ENCODE results near the gene SFXN3.
"Not testable (repeated sequence)": the region's sequence is repeated elsewhere in the genome, so short reads cannot be mapped to it uniquely, and the experiment has no call there.

Gene SFXN3

DNA sequence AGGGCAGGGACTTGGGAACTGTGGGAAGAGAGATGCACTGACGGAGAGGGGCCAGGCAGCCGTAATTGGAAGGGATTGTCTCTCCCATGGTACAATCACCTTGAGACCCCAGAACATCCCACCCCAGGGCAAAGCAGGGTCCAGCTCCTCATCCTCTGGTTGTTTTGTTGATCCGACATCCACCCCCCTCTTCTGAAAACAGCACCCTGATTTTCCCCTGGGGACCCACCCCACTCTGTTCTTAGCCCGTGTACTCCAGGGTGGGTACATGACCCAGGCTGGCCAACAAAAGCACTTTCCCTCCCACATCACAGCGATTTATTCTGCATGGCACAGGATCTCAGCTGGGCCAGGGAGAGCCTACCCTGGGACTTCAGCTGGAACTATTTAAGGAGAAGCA is 14.2 kb upstream of the SFXN3 start:
- DNase-seq = no peak

DNA sequence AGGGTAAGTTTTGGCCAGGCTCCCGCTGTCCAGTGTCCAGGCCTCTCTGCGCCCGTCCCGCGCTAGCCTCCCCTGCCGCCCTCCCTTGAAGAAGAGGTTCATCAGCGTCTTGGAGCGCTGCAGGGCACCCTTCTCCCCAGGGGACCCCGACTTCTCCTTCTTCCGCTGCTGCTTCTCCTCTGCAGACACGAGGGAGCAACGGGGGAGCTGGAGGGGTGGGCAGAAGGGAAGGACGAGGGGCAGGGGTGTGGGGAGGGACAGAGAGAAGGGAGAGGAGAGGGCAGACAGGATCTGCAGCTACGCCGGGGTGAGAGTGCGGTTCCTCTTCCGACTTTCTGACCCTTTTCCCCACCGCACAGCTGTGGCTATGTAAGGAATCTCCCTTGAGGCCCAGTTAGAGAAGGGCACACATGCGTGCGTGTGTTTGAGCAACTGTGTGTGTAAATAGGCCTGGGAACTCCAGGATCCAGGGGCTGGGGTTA is 12.9 kb upstream of the SFXN3 start:
- DNase-seq = no peak

DNA sequence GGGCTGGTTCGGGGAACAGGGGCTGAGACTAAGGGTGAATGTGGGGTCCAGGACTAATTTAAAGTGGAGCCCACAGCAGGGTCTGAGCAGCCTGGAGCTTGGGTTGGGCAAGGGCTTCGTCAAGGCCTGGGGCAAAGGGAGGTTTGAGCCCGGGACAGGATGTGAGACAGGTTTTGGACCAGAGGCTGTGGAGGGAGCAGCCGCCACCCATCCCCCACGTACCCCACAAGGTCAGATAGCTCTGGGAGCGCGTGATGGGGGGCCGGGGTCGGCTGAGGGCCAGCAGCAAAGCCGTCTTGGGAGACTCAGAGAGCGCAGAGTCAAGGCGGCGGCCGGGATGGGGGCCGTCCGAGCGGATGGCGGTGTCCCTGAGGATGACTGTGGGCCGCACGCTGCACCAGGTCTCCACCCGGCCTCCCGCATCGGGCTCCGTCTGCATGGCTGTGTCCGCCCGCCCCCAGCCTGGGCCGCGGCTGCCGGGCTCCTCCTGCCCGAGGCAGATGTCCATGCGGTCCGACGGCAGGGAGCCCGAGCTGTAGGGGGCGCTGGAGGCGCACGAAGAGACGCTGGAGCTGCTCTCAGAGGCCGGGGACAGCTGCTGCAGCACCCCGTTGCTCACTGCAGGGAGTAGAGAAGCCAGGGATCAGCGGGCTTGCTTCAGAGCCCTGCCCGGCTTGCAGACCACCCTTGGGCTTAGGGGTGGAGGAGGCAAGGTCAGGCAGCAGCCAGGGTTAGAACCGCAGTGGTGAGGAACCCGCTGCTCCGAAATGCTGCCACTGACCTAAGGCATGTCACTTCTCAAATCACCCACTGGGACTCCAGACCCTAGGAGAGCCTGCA is 12.2 kb upstream of the SFXN3 start:
- DNase-seq = peak; percentile 82

DNA sequence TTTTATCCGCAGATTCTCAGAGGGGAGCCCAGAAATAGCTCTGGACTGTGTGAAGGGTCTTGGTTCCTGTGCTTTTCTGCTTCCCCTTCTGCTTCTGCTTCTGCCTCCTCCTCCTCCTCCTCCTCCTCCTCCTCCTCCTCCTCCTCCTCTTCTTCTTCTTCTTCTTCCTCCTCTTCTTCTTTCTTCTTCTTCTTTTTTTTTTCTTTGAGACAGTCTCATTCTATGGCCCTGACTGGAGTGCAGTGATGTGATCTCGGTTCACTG is 11.7 kb upstream of the SFXN3 start:
- no peak for DNase-seq

DNA sequence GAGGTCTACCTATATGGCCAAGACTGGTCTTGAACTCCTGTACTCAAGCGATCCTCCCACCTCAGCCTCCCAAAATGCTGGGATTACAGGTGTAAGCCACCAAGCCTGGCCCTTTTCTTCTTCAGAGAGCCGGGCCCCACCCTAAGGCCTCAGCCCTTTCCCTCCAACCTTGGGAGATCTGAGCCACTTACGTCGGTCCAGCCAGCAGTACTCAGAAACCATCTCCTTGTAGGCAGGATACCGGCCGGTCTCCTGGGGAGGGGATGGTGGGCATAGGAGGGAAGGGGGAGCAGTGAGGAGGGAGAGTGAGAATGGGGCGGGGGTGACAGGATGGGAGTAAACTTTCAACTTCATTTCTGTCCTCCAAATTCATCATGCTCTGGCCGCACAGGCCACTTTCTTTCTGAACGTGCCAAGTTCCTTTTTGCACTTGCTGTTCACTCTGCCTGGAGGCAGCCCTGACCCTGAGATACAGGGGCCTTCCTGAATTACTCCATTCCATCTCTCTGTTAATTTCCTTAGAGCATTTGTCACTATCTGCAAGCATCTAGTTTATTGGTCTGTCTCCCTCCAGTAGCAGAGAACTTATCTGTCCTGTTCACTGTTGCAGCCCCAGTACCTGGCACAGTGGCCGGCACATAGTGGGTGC is 10.5 kb upstream of the SFXN3 start:
- DNase-seq = no peak

DNA sequence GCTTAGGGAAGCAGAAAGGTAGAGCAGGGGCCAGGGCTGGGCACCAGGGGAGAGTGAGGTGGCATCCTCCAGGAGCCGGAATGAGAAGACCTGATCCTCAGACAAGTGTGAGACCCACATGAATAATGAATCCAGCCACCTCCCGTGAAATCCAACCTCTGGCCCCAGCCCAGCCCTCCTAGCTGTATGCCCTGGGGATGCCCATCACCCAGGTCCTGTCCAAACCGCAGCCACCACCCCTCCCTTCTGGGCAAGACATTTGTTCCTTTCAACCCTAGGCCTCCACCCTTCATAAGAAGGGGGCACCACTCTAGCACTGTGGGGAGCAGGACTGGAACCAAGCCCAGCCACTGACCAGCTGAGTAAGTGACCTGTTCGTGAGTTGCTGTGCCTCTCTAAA is 9.8 kb upstream of the SFXN3 start:
- DNase-seq = no peak

DNA sequence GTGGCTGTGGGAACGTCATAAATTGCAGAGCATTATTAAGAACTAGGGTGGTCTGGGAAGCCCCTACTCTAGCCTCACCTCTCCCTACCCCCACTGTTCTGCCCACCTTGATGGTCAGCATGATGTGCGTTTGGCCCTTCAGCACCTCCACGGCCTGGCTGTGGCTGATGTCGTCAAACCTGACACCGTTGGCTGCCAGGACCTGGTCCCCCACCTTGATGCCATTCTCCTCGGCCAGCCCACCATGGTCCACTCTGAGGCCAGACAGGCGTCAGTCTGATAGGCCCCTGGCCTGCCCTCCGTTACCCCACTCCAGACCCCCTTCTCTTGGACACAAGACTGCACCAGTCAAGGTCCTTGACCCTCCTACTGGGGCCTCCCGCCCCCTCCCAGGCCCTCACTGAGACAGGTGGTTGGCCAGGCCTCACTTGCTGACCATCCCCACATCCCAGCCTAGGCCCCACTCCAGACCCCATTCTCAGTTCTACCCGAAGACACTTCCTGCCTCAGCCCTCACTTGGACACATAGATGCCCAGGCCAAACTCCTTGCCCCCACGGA is 9.3 kb upstream of the SFXN3 start:
- no peak for DNase-seq

DNA sequence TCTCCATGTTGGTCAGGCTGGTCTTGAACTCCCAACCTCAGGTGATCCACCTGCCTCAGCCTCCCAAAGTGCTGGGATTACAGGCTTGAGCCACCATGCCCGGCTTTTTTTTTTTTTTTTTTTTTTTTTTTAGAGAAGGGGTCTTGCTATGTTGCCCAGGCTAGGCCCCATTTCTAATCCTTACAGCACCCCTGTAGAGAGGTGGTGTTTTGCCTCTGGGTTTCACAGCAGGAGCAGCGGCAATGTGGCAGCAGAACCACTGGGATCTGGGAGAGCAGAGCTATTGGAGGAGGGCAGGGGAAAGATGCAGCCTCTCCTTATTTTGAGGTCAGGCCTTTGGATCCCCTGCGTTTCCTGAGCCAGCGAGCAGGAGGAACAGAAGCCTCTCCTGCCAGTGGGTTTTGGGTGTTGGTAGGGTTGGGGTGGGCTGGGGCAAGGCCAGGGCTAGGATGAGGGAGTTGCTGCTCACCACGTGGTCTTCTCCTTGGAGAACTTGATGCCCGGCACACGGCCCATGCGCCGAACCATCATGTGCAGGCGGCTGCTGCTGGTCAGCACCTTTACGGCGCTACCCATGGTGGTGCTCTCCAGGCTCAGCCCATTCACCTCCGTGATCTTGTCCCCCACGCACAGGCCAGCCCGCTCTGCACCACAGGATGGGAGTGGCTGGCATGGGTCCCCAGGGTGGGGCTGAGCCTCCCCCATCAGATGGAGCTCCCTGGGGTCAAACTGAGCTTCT is 7.9 kb upstream of the SFXN3 start:
- no peak for DNase-seq

DNA sequence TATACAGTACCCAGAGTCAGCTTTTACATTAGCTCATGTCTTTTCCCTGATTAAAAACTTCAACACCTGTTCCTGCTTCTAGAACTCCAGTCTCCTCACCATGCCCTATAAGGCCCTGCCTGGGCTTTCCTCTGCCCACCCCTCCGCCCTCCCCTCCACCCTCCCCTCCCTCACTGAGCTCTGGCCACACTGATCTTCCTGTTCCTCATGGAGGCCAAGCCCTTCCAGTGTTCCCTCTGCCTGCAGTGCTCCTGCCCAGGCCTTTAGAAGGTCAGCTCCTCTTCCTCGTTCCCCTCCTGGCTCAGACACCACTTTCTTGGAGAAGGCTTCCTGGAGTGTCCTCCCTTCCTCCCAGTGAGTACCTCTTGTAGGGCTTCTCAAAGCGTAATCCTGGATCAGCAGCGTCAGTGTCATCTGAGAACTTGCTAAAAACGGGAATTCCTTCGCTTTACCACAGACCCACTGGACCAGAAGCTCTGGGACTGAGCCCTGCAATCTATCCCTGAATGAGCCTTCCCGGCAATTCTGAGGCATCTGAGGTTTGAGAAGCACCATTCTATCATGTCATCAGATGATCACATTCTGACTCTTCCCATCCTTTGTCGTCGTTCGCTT is 3.8 kb upstream of the SFXN3 start:
- DNase-seq = no peak

DNA sequence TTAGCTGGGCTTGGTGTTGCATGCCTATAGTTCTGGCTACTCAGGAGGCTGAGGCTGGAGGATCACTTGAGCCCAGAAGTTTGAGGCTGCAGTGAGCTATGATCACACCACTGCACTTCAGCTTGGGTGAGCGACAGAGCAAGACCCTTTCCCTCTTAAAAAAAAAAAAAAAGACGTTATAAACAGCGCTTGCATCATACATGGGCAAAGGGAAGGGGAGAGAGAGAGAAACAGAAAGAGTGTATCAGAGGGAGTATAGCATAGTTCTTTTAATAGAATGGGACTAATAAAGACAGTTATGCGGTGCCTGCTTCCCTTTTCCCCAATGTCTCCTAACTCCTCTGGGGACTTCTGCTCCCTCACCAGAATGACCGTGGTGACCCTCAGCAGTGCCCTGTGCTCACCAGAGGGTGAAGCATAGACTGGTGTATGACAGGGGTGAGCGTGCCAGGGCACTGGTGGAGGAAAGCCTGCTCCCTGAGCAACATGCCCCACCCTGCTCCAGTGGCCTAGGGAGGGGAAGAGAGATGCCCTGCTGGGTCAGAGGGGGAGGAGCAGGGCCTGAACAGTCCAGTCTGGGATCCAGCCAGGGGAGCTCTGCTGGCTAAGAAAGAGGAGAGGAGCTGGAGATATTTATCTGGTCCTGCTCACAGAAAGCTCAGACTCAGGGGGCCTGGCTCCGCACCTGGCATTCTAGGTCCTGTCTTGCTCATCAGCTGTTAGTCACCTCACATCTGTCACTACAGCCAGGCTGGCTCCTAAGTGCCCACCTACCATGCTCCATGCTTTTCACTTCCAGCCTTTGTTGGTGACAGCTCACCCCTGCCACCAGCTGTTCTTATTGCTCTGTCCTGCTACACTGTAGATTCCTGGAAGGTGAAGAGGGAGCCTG is 2.3 kb upstream of the SFXN3 start:
- no peak for DNase-seq

DNA sequence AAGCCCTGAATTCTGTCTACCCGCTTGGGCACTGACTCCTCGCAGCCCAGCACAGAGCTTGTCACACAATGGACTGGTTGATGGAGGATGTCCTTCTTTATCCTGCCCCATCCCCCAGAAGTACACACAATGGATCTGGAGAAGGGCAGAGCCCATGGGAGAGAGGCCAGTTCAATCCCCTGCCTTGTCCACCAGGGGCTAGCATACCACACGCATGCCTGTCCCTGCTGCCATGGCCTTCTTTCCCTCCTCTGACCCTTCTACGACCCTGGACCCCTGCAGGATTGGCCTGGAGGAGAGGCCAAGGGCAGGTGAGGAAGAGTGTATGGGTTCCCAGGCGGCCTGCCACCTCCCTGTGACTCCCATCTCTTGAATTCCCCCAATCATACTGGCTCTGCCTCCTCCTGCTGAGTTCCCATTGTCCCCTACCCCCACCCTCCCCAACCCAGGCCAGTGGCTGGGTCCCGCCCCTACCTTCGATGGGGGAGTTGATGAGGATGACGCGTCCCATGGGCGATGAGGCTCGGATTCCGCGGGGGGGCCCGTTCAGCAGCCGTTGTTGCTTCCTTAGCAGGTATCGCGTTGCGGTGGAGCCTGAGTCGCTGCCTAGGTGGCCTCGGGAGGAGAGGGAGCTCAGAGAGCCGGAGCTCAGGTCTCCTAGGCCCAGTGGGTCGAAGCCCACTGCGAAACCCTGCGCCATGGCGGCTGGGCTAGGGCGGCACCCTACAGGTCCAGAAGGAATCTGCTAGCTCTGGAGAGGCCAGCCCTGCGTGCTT is 1.3 kb upstream of the SFXN3 start:
- DNase-seq = no peak

DNA sequence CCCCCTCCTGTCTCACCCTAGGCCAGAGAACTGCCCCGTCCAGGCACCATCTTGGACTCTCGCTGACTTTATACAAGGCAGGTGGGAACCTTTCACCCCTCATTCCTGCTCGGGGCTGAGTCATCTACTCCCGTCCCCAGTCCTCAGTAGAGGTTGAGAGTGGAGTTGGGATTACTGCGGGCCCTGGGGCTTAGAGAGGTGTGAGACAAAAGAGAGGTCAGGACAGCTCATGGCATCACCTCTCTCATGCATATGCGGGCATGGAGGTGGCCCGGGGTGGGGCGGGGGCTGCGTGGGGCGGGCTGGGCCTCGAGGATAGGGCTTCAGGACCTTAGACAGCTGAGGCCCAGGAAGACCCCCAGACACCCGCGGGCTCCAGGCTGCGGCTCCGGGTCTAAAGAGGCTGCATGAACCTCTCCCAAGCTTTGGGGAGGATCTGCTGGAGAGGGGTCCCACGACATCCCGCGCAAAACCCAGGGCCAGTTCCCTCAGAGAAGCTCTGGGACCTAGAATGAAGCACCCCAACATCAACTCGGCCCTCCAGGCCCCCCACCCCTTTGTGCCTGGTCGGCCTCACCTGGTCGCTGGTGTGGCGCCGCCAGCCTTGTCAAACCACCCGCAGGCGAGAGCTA is 422 bp upstream of the SFXN3 start:
- no peak for DNase-seq

DNA sequence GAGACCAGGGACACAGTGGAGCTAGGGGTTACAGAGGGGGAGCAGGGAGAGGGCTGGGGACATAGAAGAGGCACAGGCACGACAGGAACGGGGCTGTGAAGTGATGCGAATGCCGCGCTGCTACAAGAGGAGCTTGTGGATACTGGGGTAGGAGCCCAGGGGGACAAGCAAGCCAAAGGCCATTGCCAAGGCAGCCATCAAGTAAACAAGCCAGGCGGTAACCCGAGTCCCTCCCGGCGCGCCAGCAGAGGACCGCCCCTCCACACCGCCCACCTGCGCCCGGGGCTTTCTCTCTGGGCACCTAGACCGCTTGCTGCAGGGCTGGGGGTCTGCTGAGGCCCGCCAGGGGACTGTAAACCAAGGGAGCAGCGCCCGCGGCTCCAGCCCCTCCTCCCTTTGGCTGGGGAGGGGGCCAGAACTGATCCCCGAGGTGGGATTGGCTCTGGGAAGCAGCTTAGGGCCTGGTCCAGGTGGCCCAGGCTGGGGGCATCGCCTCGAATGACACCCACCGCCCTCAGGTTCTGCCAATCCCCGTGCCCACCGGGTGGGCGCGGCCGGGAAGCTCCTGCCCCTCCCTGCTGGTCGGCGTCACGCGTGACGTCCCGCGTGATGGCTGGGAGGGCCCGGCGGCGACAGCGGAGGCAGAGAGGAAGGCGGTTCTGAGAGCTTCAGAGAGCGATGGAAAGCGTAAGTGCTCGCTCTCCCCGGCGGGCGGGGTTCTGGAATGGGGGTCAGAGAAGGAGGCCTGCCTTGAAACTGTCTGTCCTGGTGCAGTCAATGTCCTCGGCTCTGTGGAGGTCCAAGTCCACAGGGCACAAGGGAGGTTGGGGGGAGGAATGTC is 982 bp downstream of the SFXN3 start:
- peak; percentile 55 for DNase-seq

DNA sequence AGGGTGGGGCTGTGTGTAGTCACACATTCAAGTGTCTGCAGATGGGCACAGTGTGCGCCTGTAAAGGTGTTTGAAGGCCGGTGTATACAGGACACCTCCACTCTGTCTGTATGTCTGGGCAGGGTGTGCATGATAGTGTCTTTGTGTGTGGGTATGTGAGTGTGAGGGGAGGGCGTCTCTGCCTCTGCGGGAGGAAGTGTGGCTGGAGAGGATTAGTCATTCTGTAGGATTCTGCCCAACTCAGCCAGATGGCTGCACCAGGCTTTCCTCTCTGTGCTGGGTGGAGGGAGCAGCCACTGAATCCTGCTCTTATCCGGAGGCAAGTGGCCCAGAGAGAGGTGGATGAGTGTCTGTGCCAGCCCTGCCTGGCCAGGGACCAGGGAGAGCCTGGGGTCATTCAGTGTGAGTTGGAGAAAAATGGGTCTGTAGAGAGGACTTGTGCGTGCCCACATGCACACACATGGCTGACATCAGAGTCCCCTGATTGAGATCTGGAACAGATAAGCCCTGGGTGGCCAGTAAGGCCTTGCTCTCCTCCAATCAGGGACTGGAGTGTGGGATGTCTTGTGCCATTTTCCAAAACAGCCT is 1.7 kb downstream of the SFXN3 start:
- peak; percentile 88 for DNase-seq

DNA sequence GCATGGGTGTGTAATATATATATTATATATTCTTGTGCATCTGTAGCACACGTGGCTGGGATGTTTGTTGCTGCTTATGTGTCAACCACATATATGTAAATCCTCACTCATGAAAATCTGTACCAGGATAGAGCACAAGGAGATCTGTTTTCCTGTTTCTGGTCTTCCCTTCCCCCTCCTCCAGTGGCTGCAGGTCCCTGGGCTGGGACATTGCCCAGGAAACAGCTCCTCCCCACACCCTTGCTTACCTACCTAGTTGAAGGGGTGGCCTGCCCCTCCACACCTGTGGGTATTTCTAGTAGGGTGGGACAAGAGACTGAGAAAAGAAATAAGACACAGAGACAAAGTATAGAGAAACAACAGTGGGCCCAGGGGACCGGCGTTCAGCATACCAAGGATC is 2.2 kb downstream of the SFXN3 start:
- no peak for DNase-seq

DNA sequence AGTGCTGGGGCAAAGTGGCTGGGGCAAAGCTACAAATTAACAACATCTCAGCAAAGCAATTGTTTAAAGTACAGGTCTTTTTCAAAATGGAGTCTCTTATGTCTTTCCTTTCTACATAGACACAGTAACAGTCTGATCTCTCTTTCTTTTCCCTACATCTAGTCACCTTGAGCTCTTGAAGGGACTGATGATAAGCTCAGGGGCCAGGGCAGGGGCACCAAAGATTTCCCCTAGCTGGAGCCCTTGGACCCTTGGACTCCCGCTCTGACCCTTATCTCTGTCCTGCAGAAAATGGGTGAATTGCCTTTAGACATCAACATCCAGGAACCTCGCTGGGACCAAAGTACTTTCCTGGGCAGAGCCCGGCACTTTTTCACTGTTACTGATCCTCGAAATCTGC is 3.4 kb downstream of the SFXN3 start:
- not testable (repeated sequence) for DNase-seq

DNA sequence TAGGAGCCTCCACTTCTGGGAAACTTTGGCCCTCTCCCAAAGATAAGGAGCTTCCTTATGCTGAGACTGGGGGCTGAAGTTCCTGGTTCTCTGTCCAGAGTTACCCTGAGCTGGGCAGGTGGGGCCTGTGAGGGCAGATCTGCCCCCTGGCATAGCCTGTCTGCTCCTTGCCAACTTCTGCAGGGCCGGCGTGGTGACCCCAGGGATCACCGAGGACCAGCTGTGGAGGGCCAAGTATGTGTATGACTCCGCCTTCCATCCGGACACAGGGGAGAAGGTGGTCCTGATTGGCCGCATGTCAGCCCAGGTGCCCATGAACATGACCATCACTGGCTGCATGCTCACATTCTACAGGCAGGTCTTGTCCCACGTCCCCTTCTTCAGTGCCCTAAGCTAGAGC is 4.3 kb downstream of the SFXN3 start:
- no peak for DNase-seq

DNA sequence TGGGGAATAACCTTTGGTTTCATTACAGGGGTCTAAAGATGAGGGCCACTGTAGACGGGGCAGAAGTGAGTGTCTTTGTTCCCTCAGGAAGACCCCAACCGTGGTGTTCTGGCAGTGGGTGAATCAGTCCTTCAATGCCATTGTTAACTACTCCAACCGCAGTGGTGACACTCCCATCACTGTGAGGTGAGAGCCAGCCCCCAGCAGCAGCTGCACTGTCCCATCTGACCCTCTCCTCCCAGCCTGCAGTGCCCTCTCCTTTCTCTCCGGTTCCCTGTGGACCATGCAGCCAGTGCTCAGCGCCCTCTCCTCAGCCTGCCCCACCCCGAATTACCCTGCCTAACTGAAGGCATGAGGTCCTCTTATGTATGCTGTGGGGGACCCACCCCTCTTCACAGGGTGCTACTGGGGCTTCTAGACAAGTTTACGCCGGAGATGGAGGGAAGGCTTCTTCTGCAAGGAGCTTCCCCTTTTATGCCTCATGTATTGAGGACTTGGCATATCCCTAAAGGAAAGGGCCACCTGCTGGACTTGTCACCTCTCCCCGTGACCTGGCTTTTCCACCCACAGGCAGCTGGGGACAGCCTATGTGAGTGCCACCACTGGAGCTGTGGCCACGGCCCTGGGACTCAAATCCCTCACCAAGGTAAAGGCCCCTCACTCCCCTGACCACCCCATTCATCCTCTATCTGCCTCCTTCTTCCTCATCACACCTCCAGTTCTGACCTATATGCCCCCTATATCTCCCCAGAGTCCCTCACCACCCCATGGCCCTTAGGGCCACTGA is 5.1 kb downstream of the SFXN3 start:
- no peak for DNase-seq

DNA sequence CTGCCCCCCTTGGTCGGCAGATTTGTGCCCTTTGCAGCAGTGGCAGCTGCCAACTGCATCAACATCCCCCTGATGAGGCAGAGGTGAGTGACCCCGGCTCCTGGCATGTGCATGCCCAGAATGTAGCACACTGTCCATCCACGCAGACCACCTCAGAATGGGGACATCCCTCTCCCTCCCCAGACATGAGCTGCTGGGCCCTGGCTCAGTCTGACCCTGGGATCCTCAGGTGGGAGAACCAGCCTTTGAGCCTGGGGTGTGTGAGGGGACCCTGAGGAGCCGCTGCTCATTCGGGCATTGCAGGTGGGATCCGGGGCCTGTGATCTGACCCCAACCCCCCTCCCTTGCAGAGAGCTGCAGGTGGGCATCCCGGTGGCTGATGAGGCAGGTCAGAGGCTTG is 5.7 kb downstream of the SFXN3 start:
- DNase-seq = no peak
